Right lobe of liver (tissue), 4 donors: Measurements from ENCODE around the gene SP1.

Source experiments
- POLR2A ChIP-seq: fragments of 450-650 bp; IDR thresholded peaks from one replicate; pipeline ENCODE4 v1.6.1; 2017; ENCODE audit warnings: antibody characterized with exemption, mild to moderate bottlenecking
- TF ChIP-seq, protein P1 (sequence below), 4 donors: fragments of 200-600 bp in 3 of 4; fragments of 450-650 bp in 1 of 4; IDR thresholded peaks; one replicate each; pipeline versions ENCODE4 v1.5.1 to v1.8.0; 2016 to 2022; ENCODE audit warnings: antibody characterized with exemption in 4 of 4, mild to moderate bottlenecking in 2 of 4
- donor health status: DM: no; HTN: no; CAD: no.
- donor health status: DM: no; HTN: no; CAD: no.
- donor health status: DM: no; HTN: yes; CAD: no.

GRCh38 chr12:53365245-53365904 lies 14.6 kb upstream of the SP1 start:
- TF ChIP-seq, protein P1, sequence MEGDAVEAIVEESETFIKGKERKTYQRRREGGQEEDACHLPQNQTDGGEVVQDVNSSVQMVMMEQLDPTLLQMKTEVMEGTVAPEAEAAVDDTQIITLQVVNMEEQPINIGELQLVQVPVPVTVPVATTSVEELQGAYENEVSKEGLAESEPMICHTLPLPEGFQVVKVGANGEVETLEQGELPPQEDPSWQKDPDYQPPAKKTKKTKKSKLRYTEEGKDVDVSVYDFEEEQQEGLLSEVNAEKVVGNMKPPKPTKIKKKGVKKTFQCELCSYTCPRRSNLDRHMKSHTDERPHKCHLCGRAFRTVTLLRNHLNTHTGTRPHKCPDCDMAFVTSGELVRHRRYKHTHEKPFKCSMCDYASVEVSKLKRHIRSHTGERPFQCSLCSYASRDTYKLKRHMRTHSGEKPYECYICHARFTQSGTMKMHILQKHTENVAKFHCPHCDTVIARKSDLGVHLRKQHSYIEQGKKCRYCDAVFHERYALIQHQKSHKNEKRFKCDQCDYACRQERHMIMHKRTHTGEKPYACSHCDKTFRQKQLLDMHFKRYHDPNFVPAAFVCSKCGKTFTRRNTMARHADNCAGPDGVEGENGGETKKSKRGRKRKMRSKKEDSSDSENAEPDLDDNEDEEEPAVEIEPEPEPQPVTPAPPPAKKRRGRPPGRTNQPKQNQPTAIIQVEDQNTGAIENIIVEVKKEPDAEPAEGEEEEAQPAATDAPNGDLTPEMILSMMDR (IDR thresholded peaks at IDR 0.05) = no peak
- TF ChIP-seq POLR2A = no peak
